ENCODE results near the gene IFFO2.

GRCh38 chr1:18901147-18901951, 55.1 kb downstream of the IFFO2 start:
- TF ChIP-seq GATA2 (IDR thresholded peaks at IDR 0.05; ENCODE audit: low read depth, low read length) (no peak), GATA3 (IDR thresholded peaks at IDR 0.05; ENCODE audit: low read depth, low read length) (no peak)

All from SH-SY5Y (cell line).